T-helper 2 cell treated with Interferon-gamma antibody and Interleukin-4, amounts not matched to agents 100 ng/mL and 5 ng/mL, for 36 hours (primary cell): ENCODE results near the gene DNAL4. TPM values are rescaled to one million over a fixed set of nuclear protein-coding genes. Genes with fewer than 3 reads are reported as not detected.

Experiments used
- intact Hi-C: fragments of 100-400 bp; cut with micrococcal nuclease; formaldehyde crosslinking; loops from one replicate; pipeline ENCODE4 v1.15.1; 2023
- total RNA-seq: library from RNA; stranded (reverse); gene quantifications from 2 replicates; pipeline ENCODE4 v1.2.3, GENCODE V29; 2022

The DNAL4 gene, protein sequence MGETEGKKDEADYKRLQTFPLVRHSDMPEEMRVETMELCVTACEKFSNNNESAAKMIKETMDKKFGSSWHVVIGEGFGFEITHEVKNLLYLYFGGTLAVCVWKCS
- total RNA-seq: 6.7 and 6.8 TPM in 2 replicates

GRCh38 chr22:38793721-38794466 lies at the start of gene DNAL4:
Gene DNAL4 (minus strand): TSS chr22:38794143. CDS start chr22:38782731, 11,412 bp downstream.
- intact Hi-C loops: loop anchor here (5.0 kb wide), 1 partner anchor 37 kb away; the partner anchor contains the start of gene SUN2

- intact Hi-C loops: no loop called here
Observed at GRCh38 chr22:38843201-38843656, 49.3 kb upstream of the DNAL4 start.

DNA sequence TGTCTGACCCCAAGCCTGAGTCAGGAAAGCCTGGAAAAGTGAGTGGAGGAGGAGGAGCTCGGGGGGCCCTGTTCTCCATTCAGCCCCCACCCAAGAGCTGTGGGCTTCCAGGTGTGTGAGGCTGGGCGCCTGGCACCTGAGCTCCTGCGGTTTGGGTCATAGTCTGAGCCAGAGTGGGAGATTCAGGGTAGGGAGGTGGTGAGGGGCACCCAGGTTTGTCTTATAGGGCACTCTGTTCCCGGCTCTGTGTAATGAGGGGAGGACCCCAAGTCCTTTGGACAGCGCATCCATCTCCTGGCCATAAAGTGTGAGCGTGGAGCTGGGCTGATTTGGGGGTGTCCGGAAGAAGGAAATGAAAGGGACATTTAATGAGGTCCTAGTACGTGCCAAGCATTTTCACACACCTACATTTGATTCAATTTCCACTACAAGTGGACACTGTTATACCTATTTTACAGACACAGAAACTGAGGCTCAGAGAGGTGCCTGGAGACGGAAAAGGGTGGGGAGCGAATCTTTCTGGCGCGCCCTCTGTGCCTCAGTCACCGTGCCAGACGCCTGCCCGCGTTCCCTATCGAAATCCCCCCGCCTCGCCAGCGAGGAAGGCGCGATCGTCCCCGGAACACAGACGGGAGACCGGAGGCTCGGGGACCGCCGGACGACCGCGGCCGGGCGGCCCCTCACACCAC lies 48.7 kb upstream of the DNAL4 start:
- intact Hi-C loops: no loop called here

DNA sequence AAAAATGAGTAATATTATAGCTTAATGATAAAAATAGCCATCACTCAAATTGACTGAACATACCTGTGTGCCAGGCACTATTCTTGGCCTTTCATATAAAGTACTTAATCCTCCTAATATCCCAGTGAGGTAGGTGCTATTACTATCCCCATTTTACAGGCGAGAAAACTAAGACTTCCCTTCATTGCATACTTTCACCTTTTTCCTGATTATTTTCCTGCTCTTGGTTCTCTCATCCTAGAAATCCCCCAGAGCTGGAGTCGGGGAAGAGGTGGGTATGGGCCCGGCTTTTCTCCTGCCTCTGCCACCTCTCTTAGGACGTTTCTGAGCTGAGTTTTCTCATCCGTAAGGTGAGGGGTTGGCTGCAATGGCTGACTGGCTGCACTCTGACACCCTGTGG lies 47.7 kb upstream of the DNAL4 start:
- intact Hi-C loops: no loop called here

- intact Hi-C loops: no loop called here
Observed at GRCh38 chr22:38841211-38841610, 47.3 kb upstream of the DNAL4 start.

DNA sequence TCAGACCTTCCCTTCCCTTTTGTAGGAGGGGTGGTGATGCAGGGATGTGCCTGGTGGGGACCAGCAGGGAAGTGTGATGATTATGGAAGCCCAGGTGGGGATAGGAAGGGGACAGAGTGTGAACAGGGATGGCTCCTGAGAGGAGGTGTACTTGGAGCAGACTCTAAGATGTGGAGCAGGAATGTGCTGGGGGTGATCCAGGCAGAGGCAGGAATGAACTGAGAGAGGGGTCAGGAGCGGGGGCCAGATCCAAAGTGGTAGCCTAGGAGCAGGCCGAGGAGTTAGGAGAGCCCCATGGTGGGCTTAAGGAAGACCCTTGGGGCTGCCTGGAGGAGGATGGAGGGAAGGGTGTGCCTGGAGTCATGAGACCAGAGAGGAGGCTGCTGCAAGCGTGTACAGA lies 46.2 kb upstream of the DNAL4 start:
- intact Hi-C loops: no loop called here

- intact Hi-C loops: no loop called here
Observed at GRCh38 chr22:38839686-38840085, 45.7 kb upstream of the DNAL4 start.

DNA sequence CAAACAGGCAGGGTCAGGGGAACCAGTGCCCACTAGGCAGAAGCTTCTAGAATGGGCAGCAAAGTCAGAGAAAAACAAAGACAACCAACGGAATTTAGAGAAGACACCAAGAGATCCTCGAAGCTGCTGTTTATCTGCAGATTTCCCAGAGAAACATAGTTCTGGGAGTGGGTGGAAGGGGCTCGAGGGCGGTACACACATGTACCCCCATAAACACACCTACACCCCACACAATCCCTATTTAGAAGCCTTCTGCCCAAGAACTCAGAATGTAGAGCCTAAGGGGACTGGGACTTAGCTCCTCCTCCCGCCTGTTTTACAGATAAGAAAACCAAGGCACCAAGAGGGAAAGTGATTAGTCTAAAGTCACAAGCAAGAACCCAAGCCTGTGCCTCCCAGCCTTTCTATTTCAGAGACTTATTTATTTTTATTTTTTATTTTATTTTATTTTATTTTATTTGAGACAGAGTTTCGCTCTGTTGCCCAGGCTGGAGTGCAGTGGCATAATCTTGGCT lies 43.5 kb upstream of the DNAL4 start:
- intact Hi-C loops: no loop called here

GRCh38 chr22:38835888-38836301 lies 42.0 kb upstream of the DNAL4 start:
- intact Hi-C loops: no loop called here

GRCh38 chr22:38834991-38835390 lies 41.0 kb upstream of the DNAL4 start:
- intact Hi-C loops: no loop called here

- intact Hi-C loops: no loop called here
Observed at GRCh38 chr22:38834215-38834953, 40.4 kb upstream of the DNAL4 start.

DNA sequence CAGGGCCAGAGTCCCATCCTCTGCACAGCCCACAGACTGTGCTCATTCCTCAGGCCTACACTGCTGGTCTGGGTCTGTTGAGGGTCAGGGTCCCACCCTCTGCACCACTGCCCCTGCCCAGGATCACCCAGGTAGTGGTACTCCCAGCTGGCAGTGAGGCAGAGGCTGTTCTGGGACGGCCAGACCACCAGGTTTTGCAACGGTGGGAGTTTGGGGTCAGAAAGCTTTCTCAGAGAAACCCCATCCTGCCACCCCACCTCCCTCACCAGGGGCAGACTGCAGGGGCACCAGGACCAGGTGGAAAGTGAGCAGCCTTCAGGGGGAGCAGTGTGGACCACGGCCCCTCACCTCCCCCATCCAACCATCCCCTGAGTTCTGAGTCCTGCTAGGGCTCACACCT lies 39.1 kb upstream of the DNAL4 start:
- intact Hi-C loops: no loop called here

DNA sequence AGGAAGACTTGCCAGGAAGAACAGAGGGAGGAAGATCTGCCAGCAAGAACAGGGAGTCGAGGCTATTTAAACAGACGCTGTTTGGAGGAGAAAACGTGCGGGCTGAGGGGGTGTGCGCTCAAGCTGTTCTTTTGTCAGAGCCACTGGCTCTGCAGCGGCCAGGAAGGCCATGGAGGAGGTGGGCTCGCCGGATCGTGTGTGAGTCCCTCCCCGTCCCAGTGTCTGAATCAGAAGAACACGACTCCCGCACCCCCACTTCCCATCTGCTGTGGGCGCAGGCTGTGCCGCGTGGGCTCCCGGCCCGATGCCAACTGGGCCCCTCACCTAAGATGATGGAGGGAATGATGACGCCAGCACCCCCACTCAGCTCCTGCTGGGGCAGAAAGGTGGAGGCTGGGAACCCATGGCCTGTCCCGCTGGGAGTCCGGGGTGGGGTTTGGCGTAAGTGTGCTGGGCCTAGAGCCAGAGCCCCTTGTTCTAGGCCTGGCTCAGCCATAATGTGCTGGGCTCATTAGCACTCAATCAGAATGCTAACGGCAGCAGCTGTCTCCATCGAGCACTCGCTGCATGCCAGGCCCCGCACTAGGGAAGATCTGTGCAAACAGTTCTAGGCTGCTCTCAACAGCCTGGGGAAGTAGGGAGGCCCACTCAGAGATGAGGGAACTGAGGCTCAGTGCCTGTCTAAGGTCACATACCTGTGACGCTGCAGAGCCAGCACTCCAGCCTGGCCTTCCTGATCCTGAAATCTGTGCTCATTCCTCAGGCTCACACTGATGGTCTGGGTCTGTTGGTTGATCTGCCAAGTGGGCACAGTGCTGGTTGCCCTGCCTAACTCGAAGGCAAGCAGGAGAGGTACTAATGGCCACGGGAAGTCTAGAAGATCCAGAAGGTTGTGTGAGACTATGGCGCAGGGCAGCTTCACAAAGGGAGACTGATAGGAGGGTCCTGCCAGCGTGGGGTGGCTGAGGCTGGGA lies 38.3 kb upstream of the DNAL4 start:
- intact Hi-C loops: no loop called here

- intact Hi-C loops: no loop called here
Observed at GRCh38 chr22:38831166-38831945, 37.4 kb upstream of the DNAL4 start.

DNA sequence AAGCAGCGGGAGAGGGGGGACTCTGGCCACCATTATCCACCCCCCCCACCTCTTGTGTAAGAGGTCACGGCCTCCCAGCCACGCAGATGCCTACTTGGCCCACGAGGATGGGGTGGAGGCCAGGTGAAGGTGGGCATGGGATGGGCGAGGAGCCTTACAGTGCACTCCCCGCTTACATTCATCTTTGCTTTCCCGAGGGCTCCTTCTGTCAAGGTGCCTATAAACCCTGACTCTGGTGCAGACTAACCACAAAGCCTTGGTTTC lies 36.8 kb upstream of the DNAL4 start:
- intact Hi-C loops: no loop called here

DNA sequence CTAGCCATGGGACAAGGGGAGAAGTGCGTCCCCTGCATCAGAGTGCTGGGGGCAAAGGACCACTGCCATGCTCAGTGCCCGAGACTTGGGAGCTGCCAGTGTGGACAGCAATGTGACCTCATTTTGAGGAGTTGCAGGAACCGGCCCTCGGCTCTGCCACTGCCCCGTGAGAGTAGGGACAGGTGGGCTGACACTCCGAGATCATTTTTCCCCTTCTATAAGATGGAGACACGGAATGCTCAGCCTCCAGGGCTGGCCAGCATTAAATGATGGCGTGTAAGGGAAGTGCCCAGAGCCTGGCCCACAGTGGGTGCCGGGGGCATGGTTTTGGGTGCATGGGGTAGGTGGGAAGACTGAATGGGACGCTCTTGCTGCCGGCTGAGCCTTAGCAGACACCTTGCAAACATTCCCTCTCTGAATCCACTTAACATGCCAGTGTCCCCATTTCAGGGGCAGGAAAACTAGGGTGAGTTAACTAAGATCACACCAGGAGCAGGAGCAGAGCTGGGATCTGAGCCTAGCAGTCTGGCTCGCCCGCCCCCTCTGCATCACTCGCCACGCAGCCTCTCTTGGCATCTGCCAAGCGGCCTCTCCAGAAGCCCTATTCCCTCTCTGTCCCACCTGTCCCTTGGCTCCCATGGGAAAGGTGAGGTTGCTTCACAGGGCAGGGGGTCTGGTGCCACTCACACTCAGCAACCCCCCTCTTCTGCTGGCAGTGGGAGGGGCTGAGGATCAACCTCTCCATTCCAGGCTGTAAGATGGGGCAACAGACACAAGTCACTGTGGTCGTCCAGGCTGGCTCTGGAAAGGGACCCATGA lies 36.3 kb upstream of the DNAL4 start:
- intact Hi-C loops: no loop called here

- intact Hi-C loops: no loop called here
Observed at GRCh38 chr22:38829485-38829884, 35.5 kb upstream of the DNAL4 start.

DNA sequence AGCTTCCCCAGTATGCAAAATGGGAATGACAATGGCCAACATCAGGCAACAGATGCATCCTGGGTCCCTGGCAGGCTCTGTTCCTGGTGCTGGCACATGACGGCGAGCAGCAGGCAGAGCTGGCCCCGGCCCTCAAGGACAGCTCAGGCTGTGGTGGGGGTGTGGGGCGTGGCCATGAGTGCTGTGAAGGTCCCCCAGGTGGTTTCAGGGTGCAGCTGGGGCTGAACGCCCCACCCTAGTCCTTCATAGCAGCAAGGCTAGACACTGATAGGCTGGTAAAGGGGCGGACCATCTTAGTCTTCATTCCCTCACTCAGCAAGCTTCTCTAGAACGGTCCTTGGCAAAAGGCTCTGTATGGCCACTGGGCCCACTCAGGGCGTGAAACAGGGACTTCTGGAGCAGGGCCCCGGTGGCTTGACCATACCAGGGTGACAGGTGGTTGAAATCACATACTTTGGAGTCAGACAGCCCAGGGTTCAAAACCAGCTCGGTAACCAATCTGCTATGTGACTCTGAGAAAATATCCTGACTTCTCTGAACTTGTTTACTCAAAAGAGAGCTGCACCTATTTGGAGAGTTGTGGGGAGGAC lies 34.8 kb upstream of the DNAL4 start:
- intact Hi-C loops: no loop called here

DNA sequence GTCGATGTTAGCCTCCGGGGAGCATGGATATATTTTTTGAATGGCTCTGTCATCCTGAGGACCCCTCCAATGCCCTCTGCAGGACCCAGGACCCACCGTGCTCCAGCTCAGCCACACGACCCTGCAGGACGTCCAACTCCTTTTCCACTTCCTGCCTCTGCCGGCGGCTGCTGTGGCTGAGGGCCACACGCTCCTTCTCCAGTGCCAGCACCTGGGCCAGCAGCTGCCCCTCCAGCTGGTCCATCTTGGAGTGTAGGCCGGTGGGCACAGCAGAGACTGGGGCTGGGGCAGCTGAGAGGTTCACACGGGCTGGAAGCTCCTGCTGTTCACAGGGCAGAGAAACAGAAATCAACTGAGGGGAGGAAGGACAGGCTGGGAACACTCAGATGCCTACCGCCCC lies 34.2 kb upstream of the DNAL4 start:
- intact Hi-C loops: no loop called here
